Effector CD8-positive, alpha-beta T cell (primary cell): ENCODE results near the gene TGFBRAP1.
"Not testable (repeated sequence)": the region's sequence is repeated elsewhere in the genome, so short reads cannot be mapped to it uniquely, and the experiment has no call there.

Experiments used
- DNase-seq: peaks from one replicate; lab custom pipeline; 2025; lab: John Stamatoyannopoulos, UW

TGFBRAP1 gene

DNA sequence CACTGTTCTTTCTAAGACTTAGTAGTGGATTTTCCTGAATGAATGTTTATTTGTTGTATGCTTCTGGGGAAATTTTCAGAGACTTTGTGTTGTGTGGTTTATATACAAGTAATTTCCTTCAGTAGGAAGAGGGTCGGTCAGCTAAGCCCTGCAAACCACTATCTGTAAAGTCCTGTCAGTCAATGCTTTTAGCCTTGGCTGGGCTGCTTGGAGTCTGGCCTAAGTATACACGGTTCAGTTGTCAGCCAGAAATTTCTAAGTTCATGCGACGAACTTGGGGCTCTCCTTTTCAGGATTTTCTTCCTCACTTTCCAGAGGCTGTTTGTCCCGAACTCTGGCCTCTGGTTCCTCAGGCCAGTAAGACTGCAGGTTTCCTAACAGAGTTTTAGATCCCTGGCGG is 29.1 kb upstream of the TGFBRAP1 start:
- no peak for DNase-seq

DNA sequence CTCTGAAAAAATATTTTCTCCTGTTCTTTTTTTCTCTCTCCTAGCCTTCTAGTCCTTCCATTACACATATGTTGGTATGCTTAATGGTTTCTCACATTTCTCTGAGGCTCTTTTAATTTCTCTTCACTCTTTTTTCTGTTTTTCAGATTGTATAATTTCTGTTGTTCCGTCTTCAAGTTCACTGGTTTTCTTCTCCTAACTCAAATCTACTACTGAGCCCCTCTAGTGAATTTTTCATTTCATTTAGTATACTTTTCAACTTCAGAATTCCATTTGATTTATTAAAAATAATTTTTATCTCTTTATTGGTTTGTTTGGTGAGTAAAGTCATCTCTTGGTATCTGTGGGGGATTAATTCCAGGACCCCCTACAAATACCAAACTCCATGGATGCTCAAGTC is 27.6 kb upstream of the TGFBRAP1 start:
- no peak for DNase-seq

DNA sequence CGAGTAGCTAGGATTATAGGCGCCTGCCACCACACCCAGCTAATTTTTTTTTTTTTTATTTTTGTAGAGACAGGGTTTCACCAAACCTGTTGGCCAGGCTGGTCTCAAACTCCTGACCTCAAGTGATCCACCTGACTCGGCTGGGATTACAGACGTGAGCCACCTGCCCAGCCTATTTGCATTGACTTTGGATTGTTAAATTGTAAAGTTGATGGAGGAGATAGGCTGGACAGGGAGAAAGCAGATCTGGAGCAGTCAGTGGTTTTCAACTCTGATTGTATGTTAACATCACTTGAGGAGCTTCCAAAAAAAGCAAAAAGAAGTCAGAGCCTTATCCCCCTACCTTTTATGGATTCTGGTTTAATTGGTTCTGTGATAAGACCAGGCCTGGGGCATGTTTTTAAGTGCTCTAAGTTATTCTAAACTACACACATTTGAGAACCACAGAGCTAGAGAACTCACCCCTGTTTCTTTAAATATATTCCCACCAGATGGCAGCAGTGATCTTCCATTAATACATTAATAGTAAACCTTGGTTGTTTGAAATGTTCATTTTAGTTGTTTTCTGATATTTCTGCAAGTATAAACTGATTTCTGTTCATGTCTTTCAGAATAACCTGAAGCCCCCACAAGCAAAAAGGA is 15.3 kb upstream of the TGFBRAP1 start:
- DNase-seq, result no peak

DNA sequence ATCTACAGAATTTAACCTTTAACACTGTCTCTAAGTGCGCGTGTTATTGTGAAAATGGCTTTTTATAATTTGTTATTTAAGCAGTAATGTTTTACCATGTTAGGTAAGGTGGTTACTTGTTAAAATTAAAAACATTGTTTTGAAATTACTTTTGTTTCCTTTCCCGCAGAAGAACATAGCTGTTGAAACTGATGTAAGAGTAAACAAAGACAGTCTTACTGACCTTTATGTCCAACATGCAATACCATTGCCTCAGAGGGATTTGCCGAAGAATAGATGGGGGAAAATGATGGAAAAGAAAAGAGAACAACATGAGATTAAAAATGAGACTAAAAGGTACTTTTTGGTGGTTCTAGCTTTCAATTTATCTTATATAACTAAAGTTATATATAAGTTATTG is 9.9 kb upstream of the TGFBRAP1 start:
- no peak for DNase-seq

DNA sequence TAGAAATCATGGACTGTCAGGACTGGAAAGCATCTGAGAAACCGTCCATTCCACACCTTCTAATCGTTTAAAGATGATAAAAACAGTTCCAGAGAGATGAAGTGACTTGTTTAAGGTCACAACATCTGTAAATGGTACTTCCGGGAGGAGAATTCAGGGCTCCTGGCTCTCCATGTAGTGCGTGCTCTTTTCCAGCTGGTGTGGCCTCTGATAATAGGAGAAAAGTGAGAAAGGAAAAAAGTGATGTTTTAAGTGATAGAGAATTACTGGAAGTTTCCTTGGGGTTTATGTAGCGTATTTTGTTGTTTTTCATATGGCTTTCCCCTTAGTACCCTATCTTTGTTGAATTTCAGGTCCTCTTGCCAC is 8.5 kb upstream of the TGFBRAP1 start:
- DNase-seq, result no peak

DNA sequence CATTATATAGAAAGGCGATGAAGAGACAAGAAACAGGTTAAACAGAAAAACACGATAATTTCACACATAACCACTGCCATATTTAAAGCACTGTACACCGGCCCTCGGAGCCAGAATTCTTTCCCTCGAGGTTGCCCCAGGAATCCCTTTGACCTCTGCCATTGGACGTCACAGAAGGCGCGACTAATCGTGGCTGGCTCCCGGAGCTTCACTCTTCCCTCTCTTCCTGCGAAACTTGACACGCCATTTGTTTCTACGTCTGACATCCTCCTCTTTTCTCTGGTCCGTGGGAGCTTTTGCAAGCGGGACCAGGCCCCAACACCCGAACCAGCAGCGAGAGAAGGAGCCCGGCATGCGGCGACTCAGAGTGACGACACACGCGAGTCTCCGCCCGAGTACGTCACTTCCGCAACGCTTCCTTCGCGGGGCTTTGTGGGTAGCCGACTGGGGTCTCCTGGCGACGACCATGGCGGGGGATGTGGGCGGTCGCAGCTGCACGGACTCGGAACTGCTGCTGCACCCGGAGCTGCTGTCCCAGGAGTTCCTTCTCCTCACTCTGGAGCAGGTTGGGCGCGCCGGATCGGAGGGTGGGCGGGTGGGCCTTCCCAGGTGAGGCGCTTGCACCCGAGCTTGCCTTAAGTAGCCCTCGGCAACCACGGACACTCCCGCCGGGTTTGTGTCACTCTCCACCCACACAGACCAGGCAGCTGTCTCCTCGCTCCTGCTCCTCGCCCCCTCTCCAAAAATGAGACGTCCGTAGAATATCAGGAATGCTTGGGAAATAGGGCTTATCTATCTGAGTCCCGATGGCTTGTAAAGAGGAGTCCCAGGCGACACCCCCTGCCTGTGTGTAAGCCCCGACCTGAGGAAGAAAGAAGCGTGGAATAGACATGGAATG is 7.8 kb upstream of the TGFBRAP1 start, which contains the start of gene C2orf49:
Gene C2orf49, plus strand, starts transcription at position 419 of the 898 bp plus-strand sequence. Its CDS starts 48 bp downstream, at position 467.
- DNase-seq, result peak; percentile 82

DNA sequence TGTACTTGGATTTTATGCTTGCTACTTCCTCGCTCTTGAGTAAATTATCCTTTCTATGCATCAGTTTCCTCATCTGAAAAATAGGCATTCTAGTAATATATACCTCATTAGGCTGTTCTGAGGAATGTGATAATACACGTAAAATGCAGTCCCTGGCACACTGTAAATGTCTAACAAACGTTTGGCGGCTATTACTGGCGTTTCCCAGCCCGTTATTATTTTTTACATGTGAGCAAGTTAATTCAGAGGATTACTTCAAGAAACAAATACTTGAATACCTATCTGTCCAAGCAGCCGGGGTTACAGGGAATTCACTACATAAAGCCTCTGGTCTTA is 7.2 kb upstream of the TGFBRAP1 start:
- DNase-seq, result no peak

DNA sequence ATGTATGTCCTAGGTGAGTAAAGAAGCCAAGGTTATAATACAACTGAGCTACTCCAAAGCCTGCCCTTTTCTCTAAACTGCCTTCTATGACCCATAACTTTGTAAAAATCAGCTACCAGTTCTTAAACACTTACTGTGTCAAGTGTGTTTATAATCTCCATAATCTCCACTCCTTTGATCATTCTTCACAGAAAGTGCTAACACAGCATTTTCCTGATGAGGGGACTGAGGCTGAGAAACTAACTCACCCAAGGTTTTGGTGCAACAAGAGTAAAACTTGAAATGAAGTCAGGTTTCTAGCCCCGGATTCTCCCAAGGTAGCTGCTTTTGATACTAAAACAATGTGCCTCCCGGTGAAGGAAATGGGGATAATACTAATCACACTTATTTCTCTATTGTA is 5.9 kb upstream of the TGFBRAP1 start:
- no peak for DNase-seq

DNA sequence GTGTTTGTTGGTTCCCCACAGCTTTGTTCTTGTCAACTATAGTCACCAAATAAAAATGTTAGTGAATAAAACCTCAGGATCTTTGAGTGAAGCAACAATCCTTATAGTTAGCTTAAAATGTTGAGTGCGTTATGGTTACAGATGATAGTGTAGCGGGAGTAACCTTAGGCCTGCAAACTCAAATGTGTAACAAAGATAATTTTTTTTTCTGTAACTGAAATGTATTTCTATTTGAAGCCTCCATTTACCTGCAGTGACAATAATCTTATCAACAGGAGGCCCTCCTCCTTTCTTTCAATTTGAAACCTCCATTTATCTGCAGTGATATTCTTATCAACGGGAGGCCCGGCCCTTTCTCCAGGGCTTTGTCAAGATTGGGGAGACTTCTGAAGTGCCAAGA is 4.7 kb upstream of the TGFBRAP1 start:
- no peak for DNase-seq

DNA sequence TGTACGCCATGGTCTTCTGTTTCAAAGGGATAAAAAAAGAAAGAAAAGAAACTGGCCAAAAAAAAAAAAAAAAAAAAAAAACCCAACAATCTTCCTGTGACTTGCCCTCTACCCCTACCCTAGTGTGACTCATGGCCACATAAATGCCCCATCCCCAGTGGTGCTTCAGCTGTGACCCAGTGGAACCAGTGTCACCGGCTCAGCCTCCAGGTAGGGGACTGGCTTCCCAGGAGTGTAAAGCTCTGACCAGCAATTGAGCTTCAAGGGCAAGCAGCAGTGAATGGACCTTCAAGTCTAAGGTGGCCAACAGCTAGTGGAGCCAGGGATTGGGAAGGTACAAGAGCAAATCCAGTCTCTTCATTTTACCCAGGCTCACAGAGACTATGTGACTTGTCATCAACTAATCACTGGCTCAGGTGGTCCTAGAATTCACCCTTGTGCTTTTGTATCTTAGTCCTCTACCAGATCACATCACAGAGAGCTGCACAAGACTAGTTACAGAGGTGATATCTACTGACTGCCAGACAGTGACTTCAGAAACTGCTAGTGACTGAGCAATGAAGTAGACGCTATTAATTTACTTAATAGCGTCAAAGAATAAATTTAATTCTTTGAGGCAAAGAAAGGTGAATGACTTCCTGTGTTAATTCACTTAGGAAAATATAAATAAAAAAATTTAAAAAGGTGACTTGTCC is 1.3 kb upstream of the TGFBRAP1 start:
- DNase-seq, result no peak

DNA sequence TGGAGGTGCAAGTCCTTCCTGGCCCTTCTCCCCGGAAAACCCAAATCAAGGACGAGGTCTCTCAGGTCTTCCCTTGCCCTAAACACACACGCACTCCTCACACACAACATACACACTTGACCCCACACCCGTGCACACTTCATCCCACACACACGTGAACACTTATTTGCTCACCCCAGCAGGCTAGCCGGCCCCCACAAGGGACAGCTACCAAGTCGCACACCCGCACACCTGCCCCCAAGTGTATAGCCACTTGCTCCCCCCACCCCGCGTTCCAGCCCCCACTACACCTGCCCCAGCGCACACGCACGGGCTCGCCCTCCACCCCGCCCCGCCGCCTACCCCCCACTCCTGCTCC is 359 bp downstream of the TGFBRAP1 start:
- no peak for DNase-seq

DNA sequence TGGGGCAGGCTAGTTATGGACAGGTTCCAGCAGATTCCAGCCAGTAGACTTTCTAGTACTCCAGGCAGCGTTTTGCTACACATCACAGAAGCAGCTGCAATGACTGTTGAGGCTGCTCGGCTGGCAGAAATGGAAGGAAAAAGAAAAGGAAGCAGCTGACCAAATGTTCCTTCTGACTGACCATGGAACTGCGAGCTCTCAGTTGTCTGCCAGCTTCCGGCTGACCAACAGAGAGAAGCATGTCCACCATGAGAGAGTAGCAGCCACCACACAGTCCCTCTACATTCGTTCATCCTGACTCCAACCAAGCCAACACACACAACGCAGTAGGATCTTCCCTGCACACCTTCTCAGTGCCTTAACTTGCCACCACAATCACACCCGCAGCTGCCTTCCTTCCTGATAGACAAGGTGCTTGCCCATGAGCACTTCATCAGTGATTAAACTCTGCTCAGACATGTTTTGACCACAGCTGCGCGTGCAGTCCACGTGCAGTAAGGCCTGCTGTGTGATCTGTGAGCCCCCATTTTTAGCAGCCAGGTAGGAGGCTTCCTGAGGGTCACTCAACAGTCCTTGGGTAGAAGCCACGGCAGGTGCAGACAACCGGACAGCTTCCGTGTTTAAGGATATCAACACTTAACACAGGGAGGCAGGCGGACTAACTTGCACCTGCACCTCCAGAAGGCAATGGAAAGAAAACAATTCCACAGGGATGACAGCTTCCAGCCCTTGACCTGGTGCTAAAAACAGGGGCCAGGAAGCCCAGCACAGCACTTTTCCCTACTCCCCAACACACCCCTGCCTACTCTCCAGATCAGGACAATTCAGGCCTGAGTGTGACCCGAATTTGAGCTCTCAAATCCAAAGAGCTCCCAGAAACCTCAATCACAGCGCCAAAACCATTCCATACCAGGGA is 996 bp downstream of the TGFBRAP1 start:
- DNase-seq, result no peak

DNA sequence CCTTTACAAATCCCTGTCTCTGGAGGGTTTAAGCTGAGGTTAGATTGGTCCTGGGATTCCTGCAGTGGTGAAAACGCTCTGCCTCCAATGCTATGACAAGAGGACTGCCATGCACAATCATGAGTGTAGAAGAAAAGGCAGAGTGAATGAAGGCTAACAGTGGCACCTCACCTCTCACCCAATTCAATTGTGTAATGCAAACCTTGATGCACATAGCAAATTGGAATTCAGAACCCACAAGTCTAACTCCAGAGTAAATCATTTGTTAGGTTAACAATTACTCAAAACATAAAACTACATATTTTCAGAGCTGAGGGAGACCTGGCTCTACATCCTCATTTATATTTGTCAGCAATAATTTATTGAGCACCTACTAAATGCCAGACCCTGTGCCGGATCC is 1.8 kb downstream of the TGFBRAP1 start:
- no peak for DNase-seq

DNA sequence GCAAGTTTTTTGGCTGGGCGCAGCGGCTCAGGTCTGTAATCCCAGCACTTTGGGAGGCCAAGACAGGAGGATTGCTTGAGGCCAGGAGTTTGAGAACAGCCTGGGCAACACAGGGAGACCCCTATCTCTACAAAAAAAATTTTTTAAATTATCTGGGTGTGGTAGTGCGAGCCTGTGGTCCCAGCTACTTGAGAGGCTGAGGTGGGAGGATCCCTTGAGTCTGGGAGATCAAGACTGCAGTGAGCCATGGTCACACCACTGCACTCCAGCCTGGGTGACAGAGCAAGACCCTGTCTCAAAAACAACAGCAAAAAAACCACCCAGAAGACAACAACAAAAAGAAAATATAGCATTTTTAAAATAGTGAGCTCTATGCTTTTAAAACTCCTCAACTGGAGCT is 2.3 kb downstream of the TGFBRAP1 start:
- DNase-seq, result not testable (repeated sequence)

DNA sequence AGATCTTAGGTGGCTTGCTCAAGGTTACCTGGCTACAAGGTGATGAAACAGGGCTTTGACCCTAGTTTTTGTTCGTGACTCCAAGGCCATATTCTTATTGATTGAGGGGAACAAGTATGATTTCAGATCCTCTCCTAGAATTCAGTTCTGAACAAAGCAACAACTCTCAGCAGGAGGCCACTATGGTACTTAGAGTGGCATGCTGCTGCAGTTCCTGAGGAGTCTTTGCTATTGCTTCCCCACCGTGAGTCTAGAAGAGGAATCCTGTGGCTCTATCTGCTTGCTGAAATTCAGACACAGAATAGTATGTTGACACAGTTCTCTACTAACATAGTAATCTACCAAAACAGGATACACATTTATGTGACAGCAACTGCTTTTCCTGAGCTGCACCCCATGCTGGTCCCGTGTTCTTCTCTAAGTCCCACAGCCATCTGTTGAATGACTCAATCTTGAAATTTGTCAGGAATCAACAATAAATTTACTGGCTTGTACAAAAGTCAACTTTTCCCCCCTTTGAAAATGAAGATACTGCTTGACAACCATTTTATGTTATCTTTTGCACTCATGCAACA is 4.1 kb downstream of the TGFBRAP1 start:
- DNase-seq, result no peak

DNA sequence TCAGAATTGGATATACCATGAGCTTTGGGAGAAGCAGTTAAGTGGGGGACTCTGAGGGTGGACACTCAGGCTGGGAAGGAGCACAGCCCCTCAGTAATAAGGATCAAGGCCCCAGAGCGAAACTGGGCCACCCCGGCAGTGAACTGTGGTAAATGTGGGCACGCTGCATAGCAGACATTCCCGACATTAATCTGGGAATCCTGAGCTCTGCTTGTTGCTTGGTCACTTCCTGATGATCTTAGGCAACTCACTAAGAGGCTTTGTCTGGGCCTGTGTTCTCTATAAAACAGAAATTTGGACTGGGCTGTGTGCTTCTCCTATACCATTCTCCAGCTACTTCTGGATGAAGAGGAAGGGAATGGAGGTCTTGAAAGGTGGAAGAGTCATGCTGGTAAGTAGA is 4.8 kb downstream of the TGFBRAP1 start:
- DNase-seq, result no peak

DNA sequence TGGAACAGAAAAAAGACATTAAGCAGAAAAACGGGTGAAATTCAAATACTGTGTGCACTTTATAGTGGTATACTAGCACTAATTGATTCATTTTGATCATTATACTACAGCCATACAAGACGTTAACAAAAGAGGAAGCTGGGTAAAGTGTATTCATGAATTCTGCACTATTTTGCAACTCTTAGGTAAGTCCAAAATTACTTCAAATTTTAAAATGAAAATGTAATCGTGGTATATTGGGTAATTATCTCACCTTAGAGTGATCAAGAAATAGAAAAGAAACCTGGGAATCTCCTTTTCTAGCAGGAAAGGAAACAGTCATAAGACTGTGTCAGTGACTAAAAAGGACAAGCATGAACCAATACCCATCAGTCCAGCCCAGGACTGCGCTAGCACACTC is 5.4 kb downstream of the TGFBRAP1 start:
- no peak for DNase-seq

DNA sequence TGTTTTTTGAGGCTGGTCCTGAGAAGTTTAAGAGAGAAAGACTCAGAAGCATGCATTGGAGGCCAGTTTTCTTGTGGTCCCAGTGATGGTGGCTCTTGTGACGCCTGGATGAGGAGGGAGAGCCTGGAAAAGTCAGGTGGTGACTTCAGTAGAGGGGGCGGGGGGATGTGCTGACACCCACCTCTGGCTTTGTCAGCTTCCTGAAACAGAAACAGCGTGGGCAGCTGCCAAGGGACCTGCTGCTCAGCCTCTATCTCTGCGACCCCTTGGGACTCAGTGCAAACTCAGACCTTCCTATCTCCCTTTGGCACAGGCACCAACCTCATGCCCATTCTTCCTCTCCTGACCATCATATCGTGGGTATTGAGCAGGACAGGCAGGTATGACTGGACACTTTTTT is 6.4 kb downstream of the TGFBRAP1 start:
- no peak for DNase-seq

DNA sequence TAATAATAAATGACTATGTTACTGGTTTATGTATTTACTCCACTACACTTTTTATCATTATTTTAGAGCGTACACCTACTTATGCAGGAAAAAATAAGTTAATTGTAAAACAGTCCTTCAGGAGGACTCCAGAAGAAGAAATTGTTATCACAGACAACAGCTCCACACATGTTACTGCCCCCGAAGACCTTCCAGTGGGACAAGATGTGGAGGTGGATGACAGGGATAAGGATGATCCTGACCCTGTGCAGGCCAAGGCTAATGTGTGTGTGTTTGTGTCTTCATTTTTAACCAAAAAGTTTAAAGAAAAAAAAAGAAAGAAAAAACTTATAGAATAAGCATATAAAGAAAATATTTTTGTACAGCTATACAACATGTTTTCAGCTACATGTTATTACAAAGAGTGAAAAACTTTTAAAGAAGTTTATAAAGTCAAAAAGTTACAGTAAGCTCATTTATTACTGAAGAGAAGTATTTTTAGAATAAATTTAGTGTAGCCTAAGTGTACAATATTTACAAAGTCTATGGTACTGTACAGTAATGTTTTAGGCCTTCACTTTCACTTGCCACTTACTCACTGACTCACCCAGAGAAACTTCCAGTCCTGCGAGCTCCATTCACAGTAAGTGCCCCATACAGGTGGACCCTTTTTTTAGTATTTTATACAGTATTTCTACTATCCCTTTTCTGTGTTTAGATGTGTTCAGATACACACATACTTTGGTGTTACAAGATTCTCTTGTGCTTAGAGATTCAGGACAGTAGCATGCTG is 7.5 kb downstream of the TGFBRAP1 start:
- no peak for DNase-seq

DNA sequence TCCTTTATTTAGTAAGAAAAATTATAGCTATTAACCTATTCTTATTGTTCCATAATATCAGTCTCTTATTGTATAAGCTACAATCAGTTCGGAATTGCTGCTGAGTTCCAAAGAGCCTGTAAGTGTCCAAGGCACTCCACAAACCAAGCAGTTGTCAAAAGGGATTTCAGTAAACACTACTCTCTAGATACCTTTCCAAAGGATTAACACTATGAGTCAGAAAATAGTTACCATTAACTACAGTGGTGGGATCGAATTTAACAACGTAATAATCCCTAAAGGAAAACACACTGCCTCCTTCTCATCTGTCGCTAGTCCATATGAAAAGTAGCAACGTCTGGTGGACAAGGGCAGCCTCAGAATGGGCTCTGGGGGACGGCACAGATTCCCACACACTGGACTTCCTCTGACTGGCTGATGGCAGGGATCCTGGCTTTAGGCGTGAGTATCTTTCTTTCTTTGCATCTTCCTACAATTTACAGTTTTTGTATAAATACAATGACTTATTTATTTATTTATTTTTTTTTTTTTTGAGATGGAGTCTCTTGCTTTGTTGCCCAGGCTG is 8.8 kb downstream of the TGFBRAP1 start:
- DNase-seq, result no peak

DNA sequence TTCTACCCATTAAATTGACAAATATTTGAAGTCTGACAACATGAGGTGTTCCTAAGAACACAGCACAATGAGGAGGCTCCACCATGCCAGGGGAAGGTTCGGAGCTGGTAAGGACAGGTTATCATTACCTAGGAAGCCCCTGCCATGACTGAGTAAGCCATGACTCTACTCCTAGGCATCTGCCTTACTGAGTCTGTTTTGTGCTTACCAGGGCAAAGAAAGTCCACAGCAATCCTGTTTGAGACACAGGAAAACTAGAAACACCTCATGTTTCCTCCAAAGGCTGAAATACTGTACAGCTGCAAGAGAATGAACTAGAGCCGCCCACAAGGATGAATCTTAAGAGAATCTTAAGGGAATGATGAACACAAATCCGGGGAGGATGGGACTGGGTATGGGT is 11.6 kb downstream of the TGFBRAP1 start:
- DNase-seq, result no peak
